ENCODE data around the gene ARHGAP20. TPM values are rescaled to one million over a fixed set of nuclear protein-coding genes. Genes with fewer than 3 reads are reported as not detected.

ARHGAP20 gene
- polyA plus RNA-seq, 2 donors: 0.33 to 0.60 TPM

DNA sequence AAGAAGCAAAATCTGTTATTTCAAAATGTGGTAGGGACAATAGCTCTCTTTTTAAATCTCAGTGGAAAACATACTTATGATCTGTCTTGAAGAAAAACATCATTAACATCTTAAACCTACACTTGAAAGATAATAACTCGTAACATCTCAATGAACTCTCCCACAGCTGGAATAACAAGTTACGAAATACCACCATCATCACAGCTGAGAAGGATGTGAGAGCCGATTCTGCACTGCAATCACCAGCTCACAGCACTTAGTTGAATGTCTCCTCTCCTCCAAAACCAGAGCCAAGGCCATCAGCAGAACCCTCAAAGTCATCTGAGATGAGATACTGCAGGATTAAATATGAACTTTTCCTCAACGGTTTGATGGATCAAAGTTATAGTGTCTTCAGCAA is 124.3 kb downstream of the ARHGAP20 start:
- no peak overlapping the region for H3K27ac ChIP-seq (ENCODE audit: low read depth in 2 of 2, low read length in 1 of 2)
- no peaks in the 10 kb centered on the region for H3K4me1 ChIP-seq (ENCODE audit: control insufficient read depth in 2 of 2, insufficient read depth in 2 of 2, low read length in 1 of 2)
- H3K4me3 ChIP-seq (ENCODE audit: low read depth in 1 of 2, low read length in 2 of 2): no peak overlapping the region
- H3K36me3 ChIP-seq (ENCODE audit: control insufficient read depth in 2 of 2, insufficient read depth in 2 of 2, low read length in 1 of 2): no peaks in the 10 kb centered on the region
- H3K27me3 ChIP-seq (ENCODE audit: control insufficient read depth in 1 of 2, insufficient read depth in 2 of 2, low read length in 2 of 2): no peaks in the 10 kb centered on the region
- whole genome bisulfite sequencing, 2 donors: 41 to 59% methylated on average over 4 of the region's 4 CpGs
- no peaks in the 10 kb centered on the region for H3K9me3 ChIP-seq (ENCODE audit: control insufficient read depth in 2 of 2, insufficient read depth in 1 of 2, low read depth in 1 of 2, low read length in 1 of 2)

DNA sequence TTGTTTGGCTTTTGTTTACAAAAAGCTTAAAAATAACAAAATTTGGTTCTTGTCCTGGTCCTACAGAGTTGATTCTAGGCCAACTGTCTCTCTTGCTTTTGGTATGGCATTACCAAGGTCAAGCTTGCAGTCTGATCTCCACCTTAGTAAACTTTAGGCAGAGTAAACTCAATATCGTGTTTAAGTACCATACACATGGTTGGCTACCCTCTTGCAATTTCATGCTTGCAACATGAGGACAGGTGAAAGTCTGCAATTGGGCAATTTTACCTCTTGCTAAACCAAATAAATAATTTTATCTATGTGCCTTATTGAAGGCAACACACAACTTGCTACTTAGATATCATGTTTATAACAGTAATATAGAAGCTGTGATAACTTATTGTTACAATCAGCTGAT is 125.1 kb downstream of the ARHGAP20 start:
- 87 to 91% methylated on average over 1 of the region's 1 CpG for WGBS, 2 donors
- Histone ChIP-seq H3K9me3 (ENCODE audit: control insufficient read depth in 2 of 2, insufficient read depth in 1 of 2, low read depth in 1 of 2, low read length in 1 of 2) (no peaks in the 10 kb centered on the region), H3K4me3 (ENCODE audit: low read depth in 1 of 2, low read length in 2 of 2) (no peak overlapping the region), H3K36me3 (ENCODE audit: control insufficient read depth in 2 of 2, insufficient read depth in 2 of 2, low read length in 1 of 2) (no peaks in the 10 kb centered on the region), H3K4me1 (ENCODE audit: control insufficient read depth in 2 of 2, insufficient read depth in 2 of 2, low read length in 1 of 2) (no peaks in the 10 kb centered on the region), H3K27me3 (ENCODE audit: control insufficient read depth in 1 of 2, insufficient read depth in 2 of 2, low read length in 2 of 2) (no peaks in the 10 kb centered on the region), H3K27ac (ENCODE audit: low read depth in 2 of 2, low read length in 1 of 2) (no peak overlapping the region)

DNA sequence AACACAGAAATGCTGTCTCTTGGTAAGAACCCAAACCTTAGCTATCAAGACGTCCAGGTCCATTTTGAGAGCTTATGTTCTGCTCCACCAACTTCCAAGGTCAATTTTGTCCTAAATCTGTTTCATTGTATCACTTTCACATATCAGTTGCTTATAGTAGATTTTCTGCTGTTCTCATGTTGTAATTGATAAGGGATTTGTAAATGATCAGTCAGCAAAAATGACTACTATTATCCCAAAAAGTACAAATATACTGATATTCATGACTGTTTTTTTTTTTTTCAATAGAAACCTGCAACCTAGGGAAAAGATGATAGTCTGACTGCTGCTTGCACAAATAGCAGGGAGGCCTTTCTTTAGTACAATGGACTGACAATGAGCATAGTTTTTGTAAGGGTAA is 128.1 kb downstream of the ARHGAP20 start:
- Histone ChIP-seq H3K9me3 (ENCODE audit: control insufficient read depth in 2 of 2, insufficient read depth in 1 of 2, low read depth in 1 of 2, low read length in 1 of 2) (no peaks in the 10 kb centered on the region), H3K36me3 (ENCODE audit: control insufficient read depth in 2 of 2, insufficient read depth in 2 of 2, low read length in 1 of 2) (peaks cover 3 to 4% of the 10 kb centered on the region in 2 donors), H3K27me3 (ENCODE audit: control insufficient read depth in 1 of 2, insufficient read depth in 2 of 2, low read length in 2 of 2) (no peaks in the 10 kb centered on the region), H3K4me1 (ENCODE audit: control insufficient read depth in 2 of 2, insufficient read depth in 2 of 2, low read length in 1 of 2) (no peaks in the 10 kb centered on the region), H3K27ac (ENCODE audit: low read depth in 2 of 2, low read length in 1 of 2) (no peak overlapping the region), H3K4me3 (ENCODE audit: low read depth in 1 of 2, low read length in 2 of 2) (no peak overlapping the region)
- 83 to 88% methylated on average over 1 of the region's 1 CpG for WGBS, 2 donors

DNA sequence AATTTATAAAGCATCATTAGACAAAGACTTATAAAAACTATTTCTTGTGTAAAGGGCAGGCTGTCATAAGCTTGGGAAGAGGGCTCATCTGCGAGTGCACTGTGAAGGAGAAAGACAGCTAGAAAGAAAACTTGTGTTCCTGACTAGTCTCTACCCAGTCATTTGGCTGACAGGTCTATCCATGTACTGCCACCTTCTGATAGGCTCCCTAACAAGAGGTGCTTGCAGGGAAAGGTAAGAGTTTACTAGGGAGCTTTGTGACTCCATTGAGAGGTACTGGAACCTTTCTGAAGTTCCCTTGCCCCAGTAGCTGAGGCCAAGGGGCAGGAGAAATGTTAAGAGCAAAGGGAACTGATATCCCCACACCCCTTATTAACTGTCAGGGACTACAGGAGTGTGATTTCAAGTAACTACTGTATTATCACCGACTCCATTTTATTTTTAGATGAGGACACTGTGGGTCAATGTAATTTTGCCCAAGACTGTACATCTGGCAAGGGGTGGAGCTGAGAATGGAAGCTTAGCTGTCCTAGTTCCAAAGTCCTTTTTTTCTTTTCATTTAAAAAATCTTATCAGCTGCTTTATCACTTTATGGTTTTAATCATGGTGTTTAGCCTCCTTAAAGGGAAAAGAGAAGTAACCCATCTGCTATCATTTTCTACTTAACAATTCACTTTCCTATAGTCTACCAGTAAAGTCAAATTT is 129.4 kb downstream of the ARHGAP20 start:
- H3K36me3 ChIP-seq (ENCODE audit: control insufficient read depth in 2 of 2, insufficient read depth in 2 of 2, low read length in 1 of 2): peaks cover 3 to 4% of the 10 kb centered on the region in 2 donors
- H3K9me3 ChIP-seq (ENCODE audit: control insufficient read depth in 2 of 2, insufficient read depth in 1 of 2, low read depth in 1 of 2, low read length in 1 of 2): no peaks in the 10 kb centered on the region
- H3K27me3 ChIP-seq (ENCODE audit: control insufficient read depth in 1 of 2, insufficient read depth in 2 of 2, low read length in 2 of 2): no peaks in the 10 kb centered on the region
- no peak overlapping the region for H3K27ac ChIP-seq (ENCODE audit: low read depth in 2 of 2, low read length in 1 of 2)
- 76 to 81% methylated on average over 2 of the region's 2 CpGs for WGBS, 2 donors
- no peaks in the 10 kb centered on the region for H3K4me1 ChIP-seq (ENCODE audit: control insufficient read depth in 2 of 2, insufficient read depth in 2 of 2, low read length in 1 of 2)
- no peak overlapping the region for H3K4me3 ChIP-seq (ENCODE audit: low read depth in 1 of 2, low read length in 2 of 2)

DNA sequence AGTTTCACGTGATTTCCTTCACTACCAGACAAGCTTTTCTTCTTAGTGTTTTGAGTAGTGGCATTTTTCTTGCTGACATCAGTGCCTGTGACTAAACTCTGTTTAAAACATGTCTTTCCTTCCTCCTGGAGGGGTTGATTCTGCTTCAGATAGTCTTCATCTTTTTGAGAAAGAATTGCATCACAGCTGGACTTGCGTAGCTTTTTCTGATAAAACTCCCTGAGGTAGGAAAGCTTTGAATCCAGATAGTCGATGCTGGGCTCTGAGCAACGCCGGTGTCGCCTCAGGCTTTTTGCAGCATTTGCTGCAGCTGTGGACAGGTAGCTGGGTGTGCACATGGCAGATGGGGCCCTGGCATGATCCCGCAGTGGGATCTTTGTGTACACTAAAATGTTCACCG is 131.7 kb downstream of the ARHGAP20 start:
- 92 to 95% methylated on average over 8 of the region's 8 CpGs for WGBS, 2 donors

DNA sequence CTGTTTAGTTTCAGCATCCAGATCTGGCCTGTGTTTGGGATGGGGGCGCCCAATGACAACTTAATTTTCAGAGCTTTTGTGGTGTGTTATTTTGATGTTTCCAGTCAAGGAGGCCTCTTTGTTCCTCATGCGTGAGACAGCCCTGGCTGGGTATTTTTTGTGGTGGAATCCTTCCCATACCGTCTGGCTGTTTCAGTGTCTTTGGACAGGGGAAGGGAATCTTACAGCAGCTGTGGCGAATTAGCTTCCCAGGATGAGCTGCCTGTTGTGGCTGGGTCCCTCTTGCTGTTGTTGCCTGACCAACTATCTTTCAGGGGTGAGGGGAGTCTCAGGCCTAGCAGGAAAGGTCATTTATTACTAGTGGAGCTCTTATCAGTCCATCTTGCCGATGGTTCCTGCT is 138.8 kb downstream of the ARHGAP20 start:
- Histone ChIP-seq H3K4me3 (ENCODE audit: low read depth in 1 of 2, low read length in 2 of 2) (no peak overlapping the region), H3K27ac (ENCODE audit: low read depth in 2 of 2, low read length in 1 of 2) (no peak overlapping the region), H3K9me3 (ENCODE audit: control insufficient read depth in 2 of 2, insufficient read depth in 1 of 2, low read depth in 1 of 2, low read length in 1 of 2) (no peaks in the 10 kb centered on the region), H3K4me1 (ENCODE audit: control insufficient read depth in 2 of 2, insufficient read depth in 2 of 2, low read length in 1 of 2) (no peaks in the 10 kb centered on the region), H3K36me3 (ENCODE audit: control insufficient read depth in 2 of 2, insufficient read depth in 2 of 2, low read length in 1 of 2) (no peaks in the 10 kb centered on the region), H3K27me3 (ENCODE audit: control insufficient read depth in 1 of 2, insufficient read depth in 2 of 2, low read length in 2 of 2) (no peaks in the 10 kb centered on the region)
- 72 to 79% methylated on average over 5 of the region's 5 CpGs for WGBS, 2 donors

More for the DNA sequence above, 131.7 kb downstream of the ARHGAP20 start:
- Histone ChIP-seq H3K4me3 (ENCODE audit: low read depth in 1 of 2, low read length in 2 of 2) (no peak overlapping the region), H3K27ac (ENCODE audit: low read depth in 2 of 2, low read length in 1 of 2) (no peak overlapping the region), H3K27me3 (ENCODE audit: control insufficient read depth in 1 of 2, insufficient read depth in 2 of 2, low read length in 2 of 2) (no peaks in the 10 kb centered on the region), H3K4me1 (ENCODE audit: control insufficient read depth in 2 of 2, insufficient read depth in 2 of 2, low read length in 1 of 2) (no peaks in the 10 kb centered on the region), H3K9me3 (ENCODE audit: control insufficient read depth in 2 of 2, insufficient read depth in 1 of 2, low read depth in 1 of 2, low read length in 1 of 2) (no peaks in the 10 kb centered on the region), H3K36me3 (ENCODE audit: control insufficient read depth in 2 of 2, insufficient read depth in 2 of 2, low read length in 1 of 2) (peaks cover 3 to 4% of the 10 kb centered on the region in 2 donors)

DNA sequence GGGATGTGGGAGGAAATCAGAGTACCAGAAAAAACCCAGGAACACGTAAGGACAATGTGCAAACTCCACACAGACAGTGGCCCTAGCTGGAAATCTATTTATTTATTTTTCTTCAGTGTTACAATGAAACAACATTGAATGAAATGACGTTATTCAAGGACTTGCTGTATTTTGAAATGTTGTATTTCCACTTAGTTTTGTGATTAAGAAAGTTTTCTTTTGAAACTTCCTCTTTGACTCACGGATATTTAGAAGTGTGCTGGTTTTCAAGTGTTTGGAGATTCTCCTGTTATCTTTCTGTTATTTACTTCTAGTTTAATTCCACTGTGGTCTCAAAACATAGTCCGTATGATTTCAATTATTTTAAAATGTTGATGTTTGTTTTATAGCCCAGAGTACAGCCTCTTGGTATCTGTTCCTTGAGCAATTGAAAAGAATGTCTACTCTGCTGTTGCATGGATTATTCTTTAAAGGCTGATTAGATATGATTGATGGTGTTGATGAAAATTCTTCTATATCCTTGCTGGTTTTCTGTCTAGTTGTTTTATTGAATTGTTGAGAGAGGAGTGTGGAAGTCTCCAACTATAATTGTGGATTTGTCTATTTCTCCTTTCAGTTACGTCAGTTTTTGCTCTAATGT is 141.0 kb downstream of the ARHGAP20 start:
- no peak overlapping the region for H3K4me3 ChIP-seq (ENCODE audit: low read depth in 1 of 2, low read length in 2 of 2)
- H3K27ac ChIP-seq (ENCODE audit: low read depth in 2 of 2, low read length in 1 of 2): no peak overlapping the region
- H3K9me3 ChIP-seq (ENCODE audit: control insufficient read depth in 2 of 2, insufficient read depth in 1 of 2, low read depth in 1 of 2, low read length in 1 of 2): no peaks in the 10 kb centered on the region
- 64 to 65% methylated on average over 5 of the region's 5 CpGs for WGBS, 2 donors
- no peaks in the 10 kb centered on the region for H3K27me3 ChIP-seq (ENCODE audit: control insufficient read depth in 1 of 2, insufficient read depth in 2 of 2, low read length in 2 of 2)
- no peaks in the 10 kb centered on the region for H3K4me1 ChIP-seq (ENCODE audit: control insufficient read depth in 2 of 2, insufficient read depth in 2 of 2, low read length in 1 of 2)
- no peaks in the 10 kb centered on the region for H3K36me3 ChIP-seq (ENCODE audit: control insufficient read depth in 2 of 2, insufficient read depth in 2 of 2, low read length in 1 of 2)

DNA sequence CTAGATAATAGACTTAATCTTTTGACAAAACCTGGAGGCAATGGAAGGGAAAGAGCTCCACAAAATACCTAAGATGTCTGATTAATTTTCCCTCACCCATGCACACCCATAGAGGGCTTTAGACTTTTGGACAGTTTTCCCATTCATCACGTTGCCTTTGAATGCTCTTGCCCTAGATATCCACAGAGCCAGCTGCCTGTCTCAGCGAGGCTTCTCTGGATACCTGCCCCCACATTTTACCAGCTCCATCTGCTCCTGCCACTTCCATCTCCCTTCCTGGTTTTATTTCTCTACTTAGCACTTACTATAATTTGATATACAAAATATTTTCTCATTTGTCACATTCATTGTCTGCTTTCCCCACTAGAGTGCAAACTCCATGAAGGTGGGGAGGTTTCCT is 145.7 kb downstream of the ARHGAP20 start:
- WGBS, 2 donors: 41 to 43% methylated on average over 2 of the region's 2 CpGs
- Histone ChIP-seq H3K4me3 (ENCODE audit: low read depth in 1 of 2, low read length in 2 of 2) (no peak overlapping the region), H3K27ac (ENCODE audit: low read depth in 2 of 2, low read length in 1 of 2) (no peak overlapping the region), H3K9me3 (ENCODE audit: control insufficient read depth in 2 of 2, insufficient read depth in 1 of 2, low read depth in 1 of 2, low read length in 1 of 2) (no peaks in the 10 kb centered on the region), H3K4me1 (ENCODE audit: control insufficient read depth in 2 of 2, insufficient read depth in 2 of 2, low read length in 1 of 2) (peaks cover 0 to 9% of the 10 kb centered on the region in 2 donors), H3K36me3 (ENCODE audit: control insufficient read depth in 2 of 2, insufficient read depth in 2 of 2, low read length in 1 of 2) (no peaks in the 10 kb centered on the region), H3K27me3 (ENCODE audit: control insufficient read depth in 1 of 2, insufficient read depth in 2 of 2, low read length in 2 of 2) (no peaks in the 10 kb centered on the region)

DNA sequence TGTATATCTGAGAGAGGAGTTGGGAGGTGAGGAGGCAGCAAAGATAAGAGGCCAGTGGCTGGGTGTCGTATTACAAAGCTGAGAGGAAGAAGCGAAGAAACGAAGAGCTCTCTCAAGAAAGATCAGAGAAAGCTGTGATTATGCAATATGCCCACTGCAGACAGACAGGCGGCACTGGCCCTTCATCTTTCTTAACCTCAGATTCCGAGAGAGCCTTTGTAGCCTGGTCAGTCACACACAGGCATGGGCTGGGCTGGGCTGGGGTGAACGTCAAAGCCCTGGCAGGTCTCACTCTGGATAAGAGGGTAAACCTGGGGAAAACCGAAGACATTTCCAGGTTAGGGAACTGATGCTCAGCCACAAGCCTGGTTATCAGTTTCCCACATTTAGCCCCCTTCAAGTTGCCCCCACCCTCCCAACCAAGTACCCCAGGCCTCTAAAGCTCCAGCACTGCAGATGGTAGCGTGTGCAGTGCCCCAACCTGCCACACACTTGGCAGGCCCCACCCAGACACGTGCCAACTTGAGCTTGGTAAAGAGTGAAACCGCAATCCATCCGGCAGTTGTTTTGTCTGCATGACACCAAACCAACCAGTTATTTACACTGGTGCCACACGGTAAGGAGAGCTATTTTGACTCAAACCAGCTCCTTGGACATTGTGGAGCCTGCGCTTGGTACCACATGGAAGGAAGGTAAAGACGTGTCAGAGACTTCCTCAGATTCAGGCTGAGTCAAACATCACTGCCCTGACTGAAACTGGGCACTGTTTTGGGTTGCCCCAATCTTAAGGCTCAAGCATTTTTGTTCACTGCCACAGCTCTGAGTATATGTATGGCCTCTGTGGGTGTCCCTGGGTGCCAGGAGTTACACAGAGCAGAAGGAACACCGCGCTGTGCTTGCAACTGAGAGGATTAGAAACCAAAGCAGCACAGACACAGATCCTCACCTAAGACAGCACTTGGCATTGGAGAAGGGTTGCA is 146.6 kb downstream of the ARHGAP20 start:
- WGBS, 2 donors: 47 to 53% methylated on average over 16 of the region's 16 CpGs
- Histone ChIP-seq H3K27me3 (ENCODE audit: control insufficient read depth in 1 of 2, insufficient read depth in 2 of 2, low read length in 2 of 2) (no peaks in the 10 kb centered on the region), H3K27ac (ENCODE audit: low read depth in 2 of 2, low read length in 1 of 2) (no peak overlapping the region), H3K4me1 (ENCODE audit: control insufficient read depth in 2 of 2, insufficient read depth in 2 of 2, low read length in 1 of 2) (peaks cover 0 to 9% of the 10 kb centered on the region in 2 donors), H3K9me3 (ENCODE audit: control insufficient read depth in 2 of 2, insufficient read depth in 1 of 2, low read depth in 1 of 2, low read length in 1 of 2) (no peaks in the 10 kb centered on the region), H3K4me3 (ENCODE audit: low read depth in 1 of 2, low read length in 2 of 2) (no peak overlapping the region), H3K36me3 (ENCODE audit: control insufficient read depth in 2 of 2, insufficient read depth in 2 of 2, low read length in 1 of 2) (no peaks in the 10 kb centered on the region)
